Right atrium auricular region (tissue), 2 donors: Measurements from ENCODE around the gene COPE. TPM values are rescaled to one million over a fixed set of nuclear protein-coding genes. Genes with fewer than 3 reads are reported as not detected.

Experiments
- DNase-seq: peaks from one replicate; pipeline ENCODE4 v3.0.0-alpha.2; 2019; ENCODE audit warnings: low spot score
- H3K27ac ChIP-seq, 2 donors: fragments of 200-600 bp; sonication (generic); 1 replicate in 1 of 2; 2 replicates in 1 of 2; pipeline ENCODE4 v1.5.1; 2016 to 2019
- H3K27me3 ChIP-seq, 2 donors: fragments of 200-600 bp; sonication (generic); one replicate each; pipeline versions ENCODE4 v1.5.1 to v1.6.0; 2017 to 2019
- H3K36me3 ChIP-seq: fragments of 200-600 bp; sonication (generic); one replicate; pipeline ENCODE4 v1.5.1; 2016
- H3K4me1 ChIP-seq, 2 donors: fragments of 200-600 bp; sonication (generic); one replicate each; pipeline versions ENCODE4 v1.5.1 to v1.6.0; 2017 to 2019
- H3K4me3 ChIP-seq, 2 donors: fragments of 200-600 bp; sonication (generic); 1 replicate in 1 of 2; 2 replicates in 1 of 2; pipeline ENCODE4 v1.5.1; 2017 to 2019; ENCODE audit warnings: mild to moderate bottlenecking in 1 of 2, moderate library complexity in 1 of 2
- H3K9me3 ChIP-seq, 2 donors: fragments of 200-600 bp; sonication (generic); one replicate each; pipeline ENCODE4 v1.5.1; 2019
- CTCF ChIP-seq, 2 donors: fragments of 200-600 bp; sonication (generic); IDR thresholded peaks; one replicate each; pipeline ENCODE4 v1.5.1; 2019; ENCODE audit warnings: antibody characterized with exemption in 2 of 2
- total RNA-seq, 2 donors: library from RNA; depleted of rRNA; stranded (reverse); fragments of >200 nt; gene quantifications; one replicate each; pipeline ENCODE4 v1.1.0, GENCODE V29; 2016

Gene COPE
- total RNA-seq, 2 donors from 2014 or later = 168 to 209 TPM

- peaks cover 21% of the 10 kb centered on the region for H3K36me3 ChIP-seq
Observed at GRCh38 chr19:18899624-18900560, 19.3 kb downstream of the COPE start.

GRCh38 chr19:18898607-18899408 lies 20.4 kb downstream of the COPE start:
- Histone ChIP-seq H3K27ac (no peak overlapping the region), H3K4me3 (no peak overlapping the region), H3K4me1 (peaks cover 0 to 29% of the 10 kb centered on the region in 2 donors), H3K36me3 (peaks cover 21% of the 10 kb centered on the region), H3K27me3 (no peaks in the 10 kb centered on the region), H3K9me3 (no peaks in the 10 kb centered on the region)
- DNase-seq = no peak
- no peak for TF ChIP-seq CTCF (IDR thresholded peaks at IDR 0.05)

More at GRCh38 chr19:18899624-18900560, 19.3 kb downstream of the COPE start:
- no peaks in the 10 kb centered on the region for H3K27me3 ChIP-seq
- no peaks in the 10 kb centered on the region for H3K9me3 ChIP-seq
- no peak for TF ChIP-seq CTCF (IDR thresholded peaks at IDR 0.05)
- no peak overlapping the region for H3K4me3 ChIP-seq
- DNase-seq = no peak
- no peak overlapping the region for H3K27ac ChIP-seq
- H3K4me1 ChIP-seq = peaks cover 0 to 18% of the 10 kb centered on the region in 2 donors

GRCh38 chr19:18898081-18898606 lies 21.0 kb downstream of the COPE start:
- peaks cover 0 to 32% of the 10 kb centered on the region in 2 donors for H3K4me1 ChIP-seq
- no peak overlapping the region for H3K27ac ChIP-seq
- TF ChIP-seq CTCF (IDR thresholded peaks at IDR 0.05) = no peak
- peaks cover 21% of the 10 kb centered on the region for H3K36me3 ChIP-seq
- no peak overlapping the region for H3K4me3 ChIP-seq
- H3K27me3 ChIP-seq = no peaks in the 10 kb centered on the region
- DNase-seq = no peak
- H3K9me3 ChIP-seq = no peaks in the 10 kb centered on the region

GRCh38 chr19:18897094-18898029 lies 21.8 kb downstream of the COPE start:
- no peaks in the 10 kb centered on the region for H3K27me3 ChIP-seq
- no peak overlapping the region for H3K4me3 ChIP-seq
- H3K4me1 ChIP-seq = peaks cover 0 to 32% of the 10 kb centered on the region in 2 donors
- no peak overlapping the region for H3K27ac ChIP-seq
- H3K36me3 ChIP-seq = peaks cover 21% of the 10 kb centered on the region
- TF ChIP-seq CTCF (IDR thresholded peaks at IDR 0.05) = no peak
- no peaks in the 10 kb centered on the region for H3K9me3 ChIP-seq
- DNase-seq = no peak

GRCh38 chr19:18896421-18896841 lies 22.8 kb downstream of the COPE start:
- no peaks in the 10 kb centered on the region for H3K27me3 ChIP-seq

More at GRCh38 chr19:18896421-18896841, 22.8 kb downstream of the COPE start:
- peaks cover 0 to 32% of the 10 kb centered on the region in 2 donors for H3K4me1 ChIP-seq
- no peak overlapping the region for H3K27ac ChIP-seq
- H3K4me3 ChIP-seq = peak overlapping the region in 1 of 2 donors; percentile 42
- DNase-seq = no peak
- peaks cover 20% of the 10 kb centered on the region for H3K36me3 ChIP-seq
- no peaks in the 10 kb centered on the region for H3K9me3 ChIP-seq
- no peak for TF ChIP-seq CTCF (IDR thresholded peaks at IDR 0.05)
